HepG2 (cell line): ENCODE results near the gene USP35. TPM values are rescaled to one million over a fixed set of nuclear protein-coding genes. Genes with fewer than 3 reads are reported as not detected.
A peak's percentile ranks its signal among the peaks of the same experiment; 100 is the strongest.

ENCODE experiments used
- ATAC-seq: fragments of 200-7000 bp; cut with Tn5 transposase; 3 replicates; pipeline ENCODE4 v1.9.1; 2020; ENCODE audit warnings: mild to moderate bottlenecking, moderate library complexity
- BruUV-seq: library from RNA; stranded (reverse); fragments of 400-500 nt; replicated peaks from 2 replicates; lab custom pipeline; 2021; lab: Mats Ljungman, UMichigan
- CTCF ChIA-PET: fragments of 300-600 bp; formaldehyde crosslinking; extraction: SDS; loops from one replicate; lab custom pipeline; 2021; ENCODE audit warnings: low total read pairs, inconsistent platforms, low intra/inter-chr PET ratio; lab: Yijun Ruan, JAX
- POLR2A ChIA-PET: fragments of 350-600 bp; sonication (Branson Sonifier 250); formaldehyde crosslinking; loops from one replicate; lab custom pipeline; 2020; ENCODE audit warnings: antibody characterized with exemption, inconsistent platforms; lab: Yijun Ruan, JAX
- DNase-seq: peaks from one replicate; pipeline ENCODE4 v3.0.0-alpha.2; 2015; ENCODE audit warnings: low spot score
- FAIRE-seq: peaks from 3 replicates; lab custom pipeline; 2011; peaks lifted over from hg19 to GRCh38; lab: Jason Lieb, UNC
- H2AFZ ChIP-seq: one replicate; pipeline ENCODE4 v1.6.1; 2011; ENCODE audit warnings: low read length, inconsistent platforms
- H3K27ac ChIP-seq: fragments of 300-600 bp; 3 replicates; pipeline ENCODE4 v1.8.0; 2011; ENCODE audit warnings: mixed run types, mild to moderate bottlenecking, mixed read lengths, low read length, inconsistent platforms; ENCODE audit not compliant: insufficient read depth; ENCODE audit errors: extremely low read length
- H3K27me3 ChIP-seq, 2 experiments: fragments of 200-600 bp in 1 of 2; 2 replicates in 1 of 2; 3 replicates in 1 of 2; pipeline versions ENCODE4 v1.6.0 to v1.8.0; 2011; ENCODE audit warnings: low read length in 2 of 2, mild to moderate bottlenecking in 2 of 2, moderate library complexity in 2 of 2, inconsistent platforms in 1 of 2; ENCODE audit not compliant: insufficient read depth in 2 of 2, control insufficient read depth in 1 of 2
- H3K36me3 ChIP-seq, 2 experiments: fragments of 200-600 bp in 1 of 2; replicated peaks in 1 of 2; 2 replicates in 1 of 2; 3 replicates in 1 of 2; pipeline versions ENCODE4 v1.5.1 to v1.8.0; 2011; ENCODE audit warnings: low read length in 2 of 2, inconsistent platforms in 1 of 2; ENCODE audit not compliant: insufficient read depth in 2 of 2, control insufficient read depth in 1 of 2
- H3K4me1 ChIP-seq: 2 replicates; pipeline ENCODE4 v1.5.1; 2012; ENCODE audit warnings: low read length, inconsistent platforms; ENCODE audit not compliant: insufficient read depth
- H3K4me2 ChIP-seq: 2 replicates; pipeline ENCODE4 v1.6.0; 2011; ENCODE audit warnings: low read depth, low read length, inconsistent platforms
- H3K4me3 ChIP-seq, 3 experiments: fragments of 200-600 bp in 1 of 3; sonication (generic), shearing (Covaris generic) in 1 of 3; replicated peaks in 1 of 3; 2 replicates each; pipeline ENCODE4 v1.5.1; 2011 to 2016; ENCODE audit warnings: low read length in 3 of 3, inconsistent platforms in 2 of 3, low read depth in 2 of 3, mild to moderate bottlenecking in 2 of 3, control low read depth in 1 of 3, mixed read lengths in 1 of 3; ENCODE audit not compliant: insufficient read depth in 1 of 3
- H3K79me2 ChIP-seq: one replicate; pipeline ENCODE4 v1.6.1; 2011; ENCODE audit warnings: low read length, inconsistent platforms; ENCODE audit not compliant: insufficient read depth
- H3K9ac ChIP-seq: 2 replicates; pipeline ENCODE4 v1.6.0; 2011; ENCODE audit warnings: mild to moderate bottlenecking, low read depth, low read length, inconsistent platforms; ENCODE audit not compliant: insufficient read depth
- H3K9me3 ChIP-seq: 2 replicates; pipeline ENCODE4 v1.5.1; 2012; ENCODE audit warnings: mild to moderate bottlenecking, low read length
- H4K20me1 ChIP-seq: 2 replicates; pipeline ENCODE4 v1.6.0; 2011; ENCODE audit warnings: inconsistent platforms, mild to moderate bottlenecking, low read length, moderate library complexity; ENCODE audit not compliant: insufficient read depth
- IKZF4 ChIP-seq: sonication (generic); formaldehyde crosslinking; IDR thresholded peaks from 2 replicates; pipeline ENCODE4 v1.5.1; 2020; ENCODE audit warnings: borderline replicate concordance, mild to moderate bottlenecking, low read depth, missing genetic modification reagents; ENCODE audit errors: not compliant biosample characterization
- ZNF292 ChIP-seq: sonication (generic); formaldehyde crosslinking; IDR thresholded peaks from 2 replicates; pipeline ENCODE4 v1.8.1; 2022; ENCODE audit warnings: mild to moderate bottlenecking, low read depth, missing genetic modification reagents, borderline replicate concordance
- WGBS: methylation state at CpG from one replicate; pipeline ENCODE4 v1.1.6; 2017; ENCODE audit warnings: low lambda C conversion rate; 5-methylcytosine and 5-hydroxymethylcytosine counted together
- in situ Hi-C: cut with HindIII; loops from 2 replicates; pipeline ENCODE4 v1.10.0; 2017; ENCODE audit warnings: low pct_unique_long_range_greater_than_20kb; ENCODE audit not compliant: extremely low pct_ligation_motif_present
- intact Hi-C: fragments of 100-400 bp; cut with micrococcal nuclease; formaldehyde crosslinking; loops from one replicate; pipeline ENCODE4 v1.10.0; 2022; ENCODE audit not compliant: unreplicated experiment
- polyA plus RNA-seq, 8 experiments: library from polyadenylated mRNA; depleted of rRNA in 3 of 8; stranded (reverse) in 7 of 8; unstranded in 1 of 8; fragments of >200 nt; fragmentation: Illumina TruSeq in 4 of 8; extraction: Trizol in 4 of 8; gene quantifications; 2 replicates each; pipeline versions ENCODE4 v1.2.1 to v1.2.3, GENCODE V29; 2011 to 2016; ENCODE audit warnings: low read depth in 4 of 8, missing spikeins in 1 of 8, mixed read lengths in 1 of 8; ENCODE audit not compliant: insufficient read depth in 1 of 8
- total RNA-seq, 5 experiments: library from RNA; depleted of rRNA; stranded (reverse); fragments of >200 nt; fragmentation: Illumina TruSeq; extraction: Trizol; gene quantifications; 2 replicates each; pipeline ENCODE4 v1.2.3, GENCODE V29; 2016; ENCODE audit warnings: low read depth in 1 of 5
- TF ChIP-seq, protein P1 (sequence below): sonication (generic); formaldehyde crosslinking; IDR thresholded peaks from 2 replicates; pipeline ENCODE4 v1.4.0; 2020; ENCODE audit warnings: mild to moderate bottlenecking, missing genetic modification reagents, borderline replicate concordance
- TF ChIP-seq, protein P2 (sequence below): sonication (generic); formaldehyde crosslinking; IDR thresholded peaks from 2 replicates; pipeline ENCODE4 v1.5.1; 2020; ENCODE audit warnings: mild to moderate bottlenecking, missing genetic modification reagents, moderate library complexity

USP35 gene
- total and polyA plus RNA-seq, 2 of the 13 experiments (the other 11 are each of a cell fraction or from before 2014, with no cell fraction given), result 4.6 to 7.7 TPM

DNA sequence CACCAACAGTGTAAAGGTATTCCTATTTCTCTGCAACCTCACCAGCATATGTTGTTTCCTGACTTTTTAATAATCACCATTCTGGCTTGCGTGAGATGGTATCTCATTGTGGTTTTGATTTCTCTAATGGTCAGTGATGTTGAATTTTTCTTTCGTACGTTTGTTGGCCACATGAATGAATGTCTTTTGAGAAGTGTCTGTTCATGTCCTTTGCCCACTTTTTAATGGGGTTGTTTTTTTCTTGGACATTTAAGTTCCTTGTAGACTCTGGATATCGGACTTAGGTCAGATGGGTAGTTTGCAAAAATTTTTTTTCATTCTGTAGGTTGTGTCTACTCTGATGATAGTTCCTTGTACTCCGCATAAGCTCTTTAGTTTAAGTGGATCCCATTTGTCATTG is 22.8 kb downstream of the USP35 start (continued):
- TF ChIP-seq, protein P1, sequence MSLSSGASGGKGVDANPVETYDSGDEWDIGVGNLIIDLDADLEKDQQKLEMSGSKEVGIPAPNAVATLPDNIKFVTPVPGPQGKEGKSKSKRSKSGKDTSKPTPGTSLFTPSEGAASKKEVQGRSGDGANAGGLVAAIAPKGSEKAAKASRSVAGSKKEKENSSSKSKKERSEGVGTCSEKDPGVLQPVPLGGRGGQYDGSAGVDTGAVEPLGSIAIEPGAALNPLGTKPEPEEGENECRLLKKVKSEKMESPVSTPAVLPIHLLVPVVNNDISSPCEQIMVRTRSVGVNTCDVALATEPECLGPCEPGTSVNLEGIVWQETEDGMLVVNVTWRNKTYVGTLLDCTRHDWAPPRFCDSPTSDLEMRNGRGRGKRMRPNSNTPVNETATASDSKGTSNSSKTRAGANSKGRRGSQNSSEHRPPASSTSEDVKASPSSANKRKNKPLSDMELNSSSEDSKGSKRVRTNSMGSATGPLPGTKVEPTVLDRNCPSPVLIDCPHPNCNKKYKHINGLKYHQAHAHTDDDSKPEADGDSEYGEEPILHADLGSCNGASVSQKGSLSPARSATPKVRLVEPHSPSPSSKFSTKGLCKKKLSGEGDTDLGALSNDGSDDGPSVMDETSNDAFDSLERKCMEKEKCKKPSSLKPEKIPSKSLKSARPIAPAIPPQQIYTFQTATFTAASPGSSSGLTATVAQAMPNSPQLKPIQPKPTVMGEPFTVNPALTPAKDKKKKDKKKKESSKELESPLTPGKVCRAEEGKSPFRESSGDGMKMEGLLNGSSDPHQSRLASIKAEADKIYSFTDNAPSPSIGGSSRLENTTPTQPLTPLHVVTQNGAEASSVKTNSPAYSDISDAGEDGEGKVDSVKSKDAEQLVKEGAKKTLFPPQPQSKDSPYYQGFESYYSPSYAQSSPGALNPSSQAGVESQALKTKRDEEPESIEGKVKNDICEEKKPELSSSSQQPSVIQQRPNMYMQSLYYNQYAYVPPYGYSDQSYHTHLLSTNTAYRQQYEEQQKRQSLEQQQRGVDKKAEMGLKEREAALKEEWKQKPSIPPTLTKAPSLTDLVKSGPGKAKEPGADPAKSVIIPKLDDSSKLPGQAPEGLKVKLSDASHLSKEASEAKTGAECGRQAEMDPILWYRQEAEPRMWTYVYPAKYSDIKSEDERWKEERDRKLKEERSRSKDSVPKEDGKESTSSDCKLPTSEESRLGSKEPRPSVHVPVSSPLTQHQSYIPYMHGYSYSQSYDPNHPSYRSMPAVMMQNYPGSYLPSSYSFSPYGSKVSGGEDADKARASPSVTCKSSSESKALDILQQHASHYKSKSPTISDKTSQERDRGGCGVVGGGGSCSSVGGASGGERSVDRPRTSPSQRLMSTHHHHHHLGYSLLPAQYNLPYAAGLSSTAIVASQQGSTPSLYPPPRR (CRISPR knock-in tag), result no peak
- no peak for TF ChIP-seq IKZF4 (CRISPR knock-in tag)

DNA sequence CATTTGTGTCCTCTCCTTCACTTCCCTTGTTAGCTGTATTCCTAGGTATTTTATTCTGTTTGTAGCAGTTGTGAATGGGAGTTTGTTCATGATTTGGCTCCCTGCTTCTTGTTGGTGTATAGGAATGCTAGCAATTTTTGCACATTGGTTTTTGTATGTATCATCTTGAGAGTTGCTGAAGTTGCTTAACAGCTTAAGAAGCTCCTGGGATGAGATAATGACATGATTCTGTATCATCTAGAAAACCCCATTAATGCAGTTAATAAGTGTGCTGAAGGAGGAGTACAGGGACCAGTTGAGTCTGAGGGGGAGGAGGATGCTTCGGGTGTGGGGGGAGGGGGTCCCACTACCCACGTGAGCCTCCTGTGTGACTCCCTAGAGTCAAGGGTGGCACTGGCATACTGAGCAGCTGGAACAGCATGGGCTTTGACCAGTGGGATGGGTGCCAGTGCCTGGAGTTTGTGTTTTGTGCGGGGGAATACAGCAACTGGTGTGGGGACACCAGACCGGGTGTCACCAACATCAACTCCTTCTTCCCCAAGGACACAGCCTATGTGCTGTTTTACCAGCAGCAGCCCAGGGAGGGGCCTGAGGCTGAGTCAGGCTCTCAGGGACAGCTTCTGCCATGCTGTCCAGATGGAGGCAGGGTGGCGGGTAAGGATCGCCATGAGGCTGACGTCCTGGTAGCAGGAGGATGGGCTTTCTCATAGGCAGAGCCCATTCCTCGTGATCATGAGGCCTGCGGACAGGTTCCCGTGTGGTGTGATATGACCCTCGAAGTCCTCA is 24.1 kb downstream of the USP35 start:
- no peak for TF ChIP-seq ZNF292 (CRISPR knock-in tag)
- TF ChIP-seq, protein P2, sequence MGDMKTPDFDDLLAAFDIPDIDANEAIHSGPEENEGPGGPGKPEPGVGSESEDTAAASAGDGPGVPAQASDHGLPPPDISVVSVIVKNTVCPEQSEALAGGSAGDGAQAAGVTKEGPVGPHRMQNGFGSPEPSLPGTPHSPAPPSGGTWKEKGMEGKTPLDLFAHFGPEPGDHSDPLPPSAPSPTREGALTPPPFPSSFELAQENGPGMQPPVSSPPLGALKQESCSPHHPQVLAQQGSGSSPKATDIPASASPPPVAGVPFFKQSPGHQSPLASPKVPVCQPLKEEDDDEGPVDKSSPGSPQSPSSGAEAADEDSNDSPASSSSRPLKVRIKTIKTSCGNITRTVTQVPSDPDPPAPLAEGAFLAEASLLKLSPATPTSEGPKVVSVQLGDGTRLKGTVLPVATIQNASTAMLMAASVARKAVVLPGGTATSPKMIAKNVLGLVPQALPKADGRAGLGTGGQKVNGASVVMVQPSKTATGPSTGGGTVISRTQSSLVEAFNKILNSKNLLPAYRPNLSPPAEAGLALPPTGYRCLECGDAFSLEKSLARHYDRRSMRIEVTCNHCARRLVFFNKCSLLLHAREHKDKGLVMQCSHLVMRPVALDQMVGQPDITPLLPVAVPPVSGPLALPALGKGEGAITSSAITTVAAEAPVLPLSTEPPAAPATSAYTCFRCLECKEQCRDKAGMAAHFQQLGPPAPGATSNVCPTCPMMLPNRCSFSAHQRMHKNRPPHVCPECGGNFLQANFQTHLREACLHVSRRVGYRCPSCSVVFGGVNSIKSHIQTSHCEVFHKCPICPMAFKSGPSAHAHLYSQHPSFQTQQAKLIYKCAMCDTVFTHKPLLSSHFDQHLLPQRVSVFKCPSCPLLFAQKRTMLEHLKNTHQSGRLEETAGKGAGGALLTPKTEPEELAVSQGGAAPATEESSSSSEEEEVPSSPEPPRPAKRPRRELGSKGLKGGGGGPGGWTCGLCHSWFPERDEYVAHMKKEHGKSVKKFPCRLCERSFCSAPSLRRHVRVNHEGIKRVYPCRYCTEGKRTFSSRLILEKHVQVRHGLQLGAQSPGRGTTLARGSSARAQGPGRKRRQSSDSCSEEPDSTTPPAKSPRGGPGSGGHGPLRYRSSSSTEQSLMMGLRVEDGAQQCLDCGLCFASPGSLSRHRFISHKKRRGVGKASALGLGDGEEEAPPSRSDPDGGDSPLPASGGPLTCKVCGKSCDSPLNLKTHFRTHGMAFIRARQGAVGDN (CRISPR knock-in tag), result 0 out of 2 replicates have a peak, but pooled peaks have one; percentile 10

More for the DNA sequence above, 24.1 kb downstream of the USP35 start:
- Histone ChIP-seq H3K9me3 (no peaks in the 10 kb centered on the region), H2AFZ (no peak overlapping the region), H3K27ac (no peak overlapping the region), H4K20me1 (no peaks in the 10 kb centered on the region), H3K79me2 (no peaks in the 10 kb centered on the region), H3K27me3 (no peaks in the 10 kb centered on the region), H3K4me2 (no peak overlapping the region), H3K4me1 (peaks cover 19% of the 10 kb centered on the region), H3K9ac (no peak overlapping the region), H3K36me3 (peaks cover 9 to 37% of the 10 kb centered on the region in 2 experiments; a peak in 3 of 5 replicates), H3K4me3 (no peak overlapping the region)
- no TSS peak for BruUV-seq
- no peak for DNase-seq
- no peak for FAIRE-seq
- intact Hi-C loops (no loop called here), in situ Hi-C loops (no loop called here)
- 99% methylated on average over 7 of the region's 11 CpGs for WGBS
- ChIA-PET CTCF (no interaction called here), POLR2A (no interaction called here)
- ATAC-seq, result no peak
